GM12872 (cell line): ENCODE data around the gene FNDC3A.

Experiments
- TF ChIP-seq, protein P1 (sequence below): IDR thresholded peaks from 3 replicates; pipeline ENCODE4 v1.5.1; 2011; ENCODE audit warnings: low read depth, mild to moderate bottlenecking, low read length, moderate library complexity; ENCODE audit not compliant: insufficient read depth

FNDC3A gene

DNA sequence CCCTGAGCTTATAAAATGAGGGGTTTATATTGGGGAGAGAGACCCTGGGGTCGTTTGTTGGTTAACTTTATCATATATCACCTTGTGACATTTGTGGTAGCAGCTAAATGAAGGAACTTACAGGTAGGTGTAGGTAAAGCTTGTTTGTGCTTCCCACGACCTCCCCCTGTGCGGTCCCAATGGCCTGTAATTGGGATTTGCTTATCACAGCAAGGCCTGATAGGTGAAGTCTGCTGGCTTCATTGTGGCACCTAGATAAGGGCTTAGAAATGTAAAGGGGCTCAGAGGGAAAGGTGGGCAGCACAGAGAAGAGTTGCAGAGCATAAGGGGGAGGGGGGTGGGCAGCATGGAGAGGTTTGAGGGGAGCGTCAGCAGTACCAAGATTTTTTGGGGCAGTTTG is 208.9 kb downstream of the FNDC3A start:
- TF ChIP-seq, protein P1, sequence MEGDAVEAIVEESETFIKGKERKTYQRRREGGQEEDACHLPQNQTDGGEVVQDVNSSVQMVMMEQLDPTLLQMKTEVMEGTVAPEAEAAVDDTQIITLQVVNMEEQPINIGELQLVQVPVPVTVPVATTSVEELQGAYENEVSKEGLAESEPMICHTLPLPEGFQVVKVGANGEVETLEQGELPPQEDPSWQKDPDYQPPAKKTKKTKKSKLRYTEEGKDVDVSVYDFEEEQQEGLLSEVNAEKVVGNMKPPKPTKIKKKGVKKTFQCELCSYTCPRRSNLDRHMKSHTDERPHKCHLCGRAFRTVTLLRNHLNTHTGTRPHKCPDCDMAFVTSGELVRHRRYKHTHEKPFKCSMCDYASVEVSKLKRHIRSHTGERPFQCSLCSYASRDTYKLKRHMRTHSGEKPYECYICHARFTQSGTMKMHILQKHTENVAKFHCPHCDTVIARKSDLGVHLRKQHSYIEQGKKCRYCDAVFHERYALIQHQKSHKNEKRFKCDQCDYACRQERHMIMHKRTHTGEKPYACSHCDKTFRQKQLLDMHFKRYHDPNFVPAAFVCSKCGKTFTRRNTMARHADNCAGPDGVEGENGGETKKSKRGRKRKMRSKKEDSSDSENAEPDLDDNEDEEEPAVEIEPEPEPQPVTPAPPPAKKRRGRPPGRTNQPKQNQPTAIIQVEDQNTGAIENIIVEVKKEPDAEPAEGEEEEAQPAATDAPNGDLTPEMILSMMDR, result no peak

- TF ChIP-seq, protein P1, result no peak
Measured at GRCh38 chr13:49185264-49185663, 209.6 kb downstream of the FNDC3A start.

DNA sequence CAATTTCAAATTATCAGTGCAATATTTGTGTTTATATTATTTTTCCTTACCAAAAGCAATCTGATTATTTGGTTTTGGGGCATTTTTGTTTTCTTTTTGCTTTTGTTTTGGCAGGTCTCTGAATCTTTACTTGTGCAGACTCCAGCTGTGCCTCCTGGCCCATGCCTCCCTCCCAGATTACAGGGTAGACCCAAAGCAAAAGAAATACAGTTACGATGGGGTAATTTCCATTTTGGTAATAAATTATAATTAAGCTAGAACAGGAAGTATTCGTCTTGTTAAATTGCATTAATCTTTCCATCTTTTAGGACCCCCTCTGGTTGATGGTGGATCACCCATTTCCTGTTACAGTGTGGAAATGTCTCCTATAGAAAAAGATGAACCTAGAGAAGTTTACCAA is 215.2 kb downstream of the FNDC3A start:
- TF ChIP-seq, protein P1, result no peak

DNA sequence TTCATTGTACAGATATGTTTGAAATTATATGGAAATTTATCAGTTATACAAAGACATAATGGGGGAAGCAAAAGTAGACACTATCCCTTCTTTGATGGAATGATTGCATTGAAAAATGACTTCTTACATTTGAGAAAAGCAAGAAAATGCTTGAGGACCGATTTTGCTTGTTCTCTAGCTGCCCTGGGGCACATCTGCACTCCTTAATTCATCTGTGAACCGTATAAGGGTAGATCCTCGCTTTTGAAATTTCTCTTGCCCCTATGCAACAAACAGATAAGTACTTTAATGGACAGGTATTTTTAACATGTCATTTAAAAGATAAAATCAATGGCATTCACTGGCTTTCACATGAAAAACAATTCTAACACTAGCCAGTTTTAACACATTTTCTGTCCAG is 230.9 kb downstream of the FNDC3A start:
- TF ChIP-seq, protein P1, result no peak

DNA sequence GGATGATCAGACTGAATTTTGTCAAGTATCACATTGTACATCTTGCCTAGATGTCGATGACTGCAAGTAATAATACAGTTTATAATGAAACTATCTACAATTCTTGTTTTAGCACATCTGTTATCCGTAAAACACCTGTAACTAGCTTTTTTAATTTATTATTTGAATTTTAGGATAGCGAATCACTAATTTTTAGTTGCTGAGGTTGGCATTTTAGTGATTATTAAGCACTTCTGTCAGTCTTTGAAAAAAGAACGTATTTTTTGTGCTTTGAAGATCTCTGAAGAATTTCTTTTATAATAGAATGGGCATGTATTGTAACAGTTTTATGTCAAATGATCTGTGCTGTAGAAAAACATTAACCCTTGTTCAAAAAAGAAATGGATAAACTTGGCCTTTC is 232.9 kb downstream of the FNDC3A start:
- TF ChIP-seq, protein P1, result no peak

- TF ChIP-seq, protein P1, result no peak
Measured at GRCh38 chr13:49210114-49210513, 234.4 kb downstream of the FNDC3A start.

DNA sequence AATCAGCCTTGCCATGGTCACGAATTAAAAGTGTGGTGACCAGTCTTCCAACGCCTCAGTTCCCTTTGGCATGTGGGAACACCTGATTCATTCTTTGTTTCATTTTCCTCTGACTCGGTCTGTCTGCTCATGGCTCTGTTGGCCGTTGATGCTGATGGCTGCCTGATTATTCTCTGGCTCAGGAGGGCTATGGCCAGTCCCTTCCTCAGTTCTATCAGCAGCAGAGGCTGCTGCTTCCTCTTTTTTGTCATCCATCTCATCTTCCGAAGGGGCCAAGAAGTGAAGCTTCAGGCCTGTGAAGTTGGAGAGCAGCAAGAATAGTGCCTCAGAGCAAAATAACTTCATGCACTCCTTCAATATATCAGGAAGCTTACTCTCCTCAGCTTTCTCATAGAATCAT is 235.0 kb downstream of the FNDC3A start:
- TF ChIP-seq, protein P1, result no peak

DNA sequence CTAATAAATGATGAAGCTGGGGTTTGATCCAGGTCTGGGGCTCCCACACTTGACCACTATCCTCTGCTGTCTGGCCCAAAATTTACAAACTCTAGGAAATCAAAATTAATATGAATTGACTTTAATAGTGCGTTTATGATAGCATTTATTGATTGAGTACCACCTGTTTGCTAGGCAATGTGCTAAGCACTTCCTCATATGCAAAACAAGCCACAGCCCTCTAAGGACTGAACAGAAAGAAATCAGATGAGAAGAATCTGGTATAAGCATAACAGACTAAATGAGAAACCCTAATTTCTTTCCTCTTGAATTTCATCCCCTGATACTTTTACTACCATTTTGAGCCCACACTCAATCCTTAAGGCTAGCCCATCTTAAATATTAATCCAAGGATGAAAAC is 237.8 kb downstream of the FNDC3A start:
- TF ChIP-seq, protein P1, result no peak
